IMR-90 (cell line): ENCODE results near the gene LAP3. TPM values are rescaled to one million over a fixed set of nuclear protein-coding genes. Genes with fewer than 3 reads are reported as not detected.

Source experiments
- ATAC-seq: fragments of 200-7000 bp; cut with Tn5 transposase; 2 replicates; pipeline ENCODE4 v1.9.1; 2020; ENCODE audit warnings: low read depth, mild to moderate bottlenecking, moderate library complexity
- BruUV-seq: library from RNA; stranded (reverse); fragments of 400-500 nt; replicated peaks from 2 replicates; lab custom pipeline; 2021; lab: Mats Ljungman, UMichigan
- CTCF ChIA-PET: fragments of 300-600 bp; formaldehyde crosslinking; extraction: SDS; loops from one replicate; lab custom pipeline; 2021; ENCODE audit warnings: antibody characterized with exemption; lab: Yijun Ruan, JAX
- POLR2A ChIA-PET: fragments of 300-600 bp; sonication (Branson Sonifier 250); formaldehyde crosslinking; loops from one replicate; lab custom pipeline; 2022; ENCODE audit warnings: antibody characterized with exemption; ENCODE audit not compliant: unreplicated experiment; lab: Charles Lee
- DNase-seq: peaks from one replicate; pipeline ENCODE4 v3.0.0; 2013
- H2AFZ ChIP-seq: replicated peaks from 2 replicates; pipeline ENCODE3; 2013; ENCODE audit warnings: low read length, mild to moderate bottlenecking; ENCODE audit not compliant: poor library complexity
- H2AK5ac ChIP-seq: 2 replicates; pipeline ENCODE4 v1.6.1; 2013; ENCODE audit warnings: low read depth, low read length, inconsistent platforms
- H2AK9ac ChIP-seq: replicated peaks from 2 replicates; pipeline ENCODE3; 2013; ENCODE audit warnings: mild to moderate bottlenecking, low read depth, low read length, moderate library complexity; ENCODE audit not compliant: poor library complexity
- H2BK120ac ChIP-seq: 2 replicates; pipeline ENCODE4 v1.6.1; 2013; ENCODE audit warnings: low read depth, low read length, inconsistent platforms
- H2BK15ac ChIP-seq: 3 replicates; pipeline ENCODE4 v1.6.1; 2013; ENCODE audit warnings: low read depth, low read length, inconsistent platforms
- H2BK20ac ChIP-seq: 2 replicates; pipeline ENCODE4 v1.6.1; 2013; ENCODE audit warnings: low read depth, mild to moderate bottlenecking, inconsistent platforms, low read length, moderate library complexity
- H2BK5ac ChIP-seq: 2 replicates; pipeline ENCODE4 v1.6.1; 2013; ENCODE audit warnings: mild to moderate bottlenecking, low read depth, low read length, inconsistent platforms; ENCODE audit not compliant: poor library complexity, severe bottlenecking
- H3K14ac ChIP-seq: replicated peaks from 2 replicates; pipeline ENCODE4 v1.6.1; 2013; ENCODE audit warnings: low read depth, low read length, inconsistent platforms
- H3K18ac ChIP-seq: 2 replicates; pipeline ENCODE4 v1.6.1; 2013; ENCODE audit warnings: low read depth, low read length, control low read depth
- H3K23ac ChIP-seq: 2 replicates; pipeline ENCODE4 v1.6.1; 2013; ENCODE audit warnings: low read depth, low read length, inconsistent platforms
- H3K27ac ChIP-seq: 2 replicates; pipeline ENCODE4 v1.5.1; 2013; ENCODE audit warnings: mild to moderate bottlenecking, control low read depth, low read length; ENCODE audit not compliant: insufficient read depth
- H3K27me3 ChIP-seq: 2 replicates; pipeline ENCODE4 v1.6.1; 2013; ENCODE audit warnings: low read length; ENCODE audit not compliant: control insufficient read depth, insufficient read depth
- H3K36me3 ChIP-seq: 2 replicates; pipeline ENCODE4 v1.6.1; 2013; ENCODE audit warnings: low read length, mixed read lengths; ENCODE audit not compliant: control insufficient read depth, insufficient read depth
- H3K4ac ChIP-seq: 2 replicates; pipeline ENCODE4 v1.6.1; 2013; ENCODE audit warnings: low read depth, low read length, inconsistent platforms
- H3K4me1 ChIP-seq: 2 replicates; pipeline ENCODE4 v1.6.1; 2013; ENCODE audit warnings: low read length, mixed read lengths; ENCODE audit not compliant: control insufficient read depth, insufficient read depth
- H3K4me2 ChIP-seq: 2 replicates; pipeline ENCODE4 v1.6.1; 2013; ENCODE audit warnings: low read depth, mild to moderate bottlenecking, control low read depth, low read length, moderate library complexity
- H3K4me3 ChIP-seq: 2 replicates; pipeline ENCODE4 v1.5.1; 2013; ENCODE audit warnings: low read depth, mild to moderate bottlenecking, control low read depth, low read length, moderate library complexity; ENCODE audit not compliant: insufficient read depth
- H3K56ac ChIP-seq: 2 replicates; pipeline ENCODE4 v1.6.1; 2013; ENCODE audit warnings: low read length, inconsistent platforms; ENCODE audit not compliant: insufficient read depth; ENCODE audit errors: extremely low read depth
- H3K79me1 ChIP-seq, 2 experiments: 2 replicates each; pipeline ENCODE4 v1.6.1; 2013; ENCODE audit warnings: low read length in 2 of 2, inconsistent platforms in 1 of 2, low read depth in 1 of 2
- H3K9ac ChIP-seq: 2 replicates; pipeline ENCODE4 v1.6.1; 2013; ENCODE audit warnings: low read depth, low read length, control low read depth
- H3K9me1 ChIP-seq: 2 replicates; pipeline ENCODE4 v1.6.1; 2013; ENCODE audit warnings: low read length, inconsistent platforms; ENCODE audit not compliant: insufficient read depth
- H3K9me3 ChIP-seq: 2 replicates; pipeline ENCODE4 v1.6.1; 2013; ENCODE audit warnings: low read length; ENCODE audit not compliant: control insufficient read depth, insufficient read depth
- H4K20me1 ChIP-seq: 2 replicates; pipeline ENCODE4 v1.6.1; 2013; ENCODE audit warnings: low read length, inconsistent platforms; ENCODE audit not compliant: insufficient read depth
- H4K5ac ChIP-seq: 2 replicates; pipeline ENCODE4 v1.6.1; 2013; ENCODE audit warnings: mild to moderate bottlenecking, low read depth, low read length, control low read depth
- H4K8ac ChIP-seq, 2 experiments: 2 replicates each; pipeline ENCODE4 v1.6.1; 2013; ENCODE audit warnings: low read depth in 2 of 2, low read length in 2 of 2, control low read depth in 1 of 2, inconsistent platforms in 1 of 2
- H4K91ac ChIP-seq: 2 replicates; pipeline ENCODE4 v1.6.1; 2013; ENCODE audit warnings: low read depth, low read length, inconsistent platforms; ENCODE audit not compliant: insufficient read depth
- BHLHE40 ChIP-seq: fragments of 150-350 bp; IDR thresholded peaks from 2 replicates; pipeline ENCODE4 v1.6.1; 2016; ENCODE audit warnings: mild to moderate bottlenecking, low read depth, low read length
- CEBPB ChIP-seq: IDR thresholded peaks from 2 replicates; pipeline ENCODE4 v1.6.1; 2012; ENCODE audit warnings: low read depth, low read length, improper control_type of control experiment
- CHD1 ChIP-seq: IDR thresholded peaks from 2 replicates; pipeline ENCODE4 v1.6.1; 2012; ENCODE audit warnings: low read depth, low read length, improper control_type of control experiment
- FOS ChIP-seq: fragments of 150-350 bp; IDR thresholded peaks from 2 replicates; pipeline ENCODE4 v1.6.1; 2016; ENCODE audit warnings: low read depth, low read length
- MAFK ChIP-seq: IDR thresholded peaks from 2 replicates; pipeline ENCODE4 v1.6.1; 2012; ENCODE audit warnings: low read depth, low read length, improper control_type of control experiment
- MXI1 ChIP-seq: IDR thresholded peaks from 2 replicates; pipeline ENCODE4 v1.6.1; 2012; ENCODE audit warnings: low read depth, mild to moderate bottlenecking, low read length, moderate library complexity, borderline replicate concordance
- NFE2L2 ChIP-seq: fragments of 150-350 bp; IDR thresholded peaks from 2 replicates; pipeline ENCODE4 v1.6.1; 2016; ENCODE audit warnings: low read depth, mild to moderate bottlenecking, low read length
- POLR2A ChIP-seq: IDR thresholded peaks from 2 replicates; pipeline ENCODE4 v1.6.1; 2012; ENCODE audit warnings: mild to moderate bottlenecking, low read depth, low read length
- RFX5 ChIP-seq: IDR thresholded peaks from 2 replicates; pipeline ENCODE4 v1.8.0; 2012; ENCODE audit warnings: low read depth, mild to moderate bottlenecking, low read length, moderate library complexity
- WGBS, 2 experiments: methylation state at CpG; one replicate each; pipeline versions ENCODE4 v1.1.5 to v1.1.7; 2013; ENCODE audit warnings: missing lambda C conversion rate in 2 of 2; ENCODE audit not compliant: insufficient read length in 1 of 2; ENCODE audit errors: extremely low coverage in 2 of 2; 5-methylcytosine and 5-hydroxymethylcytosine counted together
- dilution Hi-C: fragments of 300-500 bp; cut with HindIII; formaldehyde crosslinking; loops from one replicate; pipeline ENCODE4 v1.14.3; 2018; ENCODE audit warnings: low sequenced_read_pairs; ENCODE audit not compliant: unreplicated experiment
- in situ Hi-C: fragments of 300-500 bp; cut with MboI; formaldehyde crosslinking; loops from 3 replicates; pipeline ENCODE4 v1.14.3; 2019; ENCODE audit warnings: low sequenced_read_pairs, inconsistent platforms, mixed read lengths
- intact Hi-C: fragments of 100-400 bp; cut with micrococcal nuclease; formaldehyde crosslinking; loops from 2 replicates; pipeline ENCODE4 v1.10.0; 2022
- polyA plus RNA-seq, 3 experiments: library from polyadenylated mRNA; depleted of rRNA; stranded (reverse); fragments of >200 nt; gene quantifications; 2 replicates each; pipeline ENCODE4 v1.2.3, GENCODE V29; 2012; ENCODE audit warnings: low replicate concordance in 1 of 3
- total RNA-seq: library from RNA; depleted of rRNA; stranded (reverse); fragments of >200 nt; gene quantifications from 2 replicates; pipeline ENCODE4 v1.2.3, GENCODE V29; 2012
- TF ChIP-seq, protein P1 (sequence below): fragments of 150-350 bp; IDR thresholded peaks from 2 replicates; pipeline ENCODE4 v1.6.1; 2016; ENCODE audit warnings: low read depth, mild to moderate bottlenecking, low read length, moderate library complexity, borderline replicate concordance

LAP3 gene
- total and polyA plus RNA-seq, 2 of the 4 experiments (the other 2 are of a cell fraction) = 57.9 to 91.6 TPM

GRCh38 chr4:17647927-17648326 is 70.9 kb downstream of the LAP3 start:
- H3K4me1 ChIP-seq = no peaks in the 10 kb centered on the region
- intact Hi-C loops = no loop called here
- H2AFZ ChIP-seq = no peak overlapping the region
- ATAC-seq = no peak
- no peak for DNase-seq
- no peak overlapping the region for H3K27ac ChIP-seq
- no peak overlapping the region for H2BK20ac ChIP-seq
- H3K9me1 ChIP-seq = no peaks in the 10 kb centered on the region
- dilution Hi-C loops = no loop called here
- in situ Hi-C loops = loop anchor here (25.0 kb wide), 1 partner anchor 939 kb away; no protein-coding TSS in a partner anchor
- H3K27me3 ChIP-seq = peaks cover 2% of the 10 kb centered on the region; the same call in 1 of the 2 replicates
- POLR2A ChIA-PET = no interaction called here
- no peak overlapping the region for H3K14ac ChIP-seq
- H2BK120ac ChIP-seq = no peak overlapping the region
- no peaks in the 10 kb centered on the region for H4K20me1 ChIP-seq
- no peak overlapping the region for H3K56ac ChIP-seq
- no peak overlapping the region for H3K4ac ChIP-seq
- H3K9me3 ChIP-seq = peaks cover 6% of the 10 kb centered on the region; the same call in 1 of the 2 replicates
- H3K18ac ChIP-seq = no peak overlapping the region
- no peak overlapping the region for H2BK5ac ChIP-seq
- H3K4me3 ChIP-seq = no peak overlapping the region
- H2BK15ac ChIP-seq = no peak overlapping the region
- H3K36me3 ChIP-seq = no peaks in the 10 kb centered on the region
- no peak overlapping the region for H4K91ac ChIP-seq
- H4K5ac ChIP-seq = no peak overlapping the region
- no peak overlapping the region for H4K8ac ChIP-seq
- no TSS peak for BruUV-seq
- no peak overlapping the region for H3K4me2 ChIP-seq
- H2AK5ac ChIP-seq = no peak overlapping the region
- H3K79me1 ChIP-seq = no peaks in the 10 kb centered on the region
- WGBS, 2 experiments = 85% methylated on average over 2 of the region's 5 CpGs; no CpG with 5 or more reads in 1 of the 2 experiments
- CTCF ChIA-PET = no interaction called here
- H3K9ac ChIP-seq = no peak overlapping the region
- no peak for TF ChIP-seq NFE2L2
- no peak for TF ChIP-seq BHLHE40
- TF ChIP-seq CHD1 = no peak
- TF ChIP-seq MXI1 = no peak
- no peak for TF ChIP-seq FOS
- no peak for TF ChIP-seq RFX5
- TF ChIP-seq, protein P1, sequence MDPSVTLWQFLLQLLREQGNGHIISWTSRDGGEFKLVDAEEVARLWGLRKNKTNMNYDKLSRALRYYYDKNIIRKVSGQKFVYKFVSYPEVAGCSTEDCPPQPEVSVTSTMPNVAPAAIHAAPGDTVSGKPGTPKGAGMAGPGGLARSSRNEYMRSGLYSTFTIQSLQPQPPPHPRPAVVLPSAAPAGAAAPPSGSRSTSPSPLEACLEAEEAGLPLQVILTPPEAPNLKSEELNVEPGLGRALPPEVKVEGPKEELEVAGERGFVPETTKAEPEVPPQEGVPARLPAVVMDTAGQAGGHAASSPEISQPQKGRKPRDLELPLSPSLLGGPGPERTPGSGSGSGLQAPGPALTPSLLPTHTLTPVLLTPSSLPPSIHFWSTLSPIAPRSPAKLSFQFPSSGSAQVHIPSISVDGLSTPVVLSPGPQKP = no peak
- TF ChIP-seq POLR2A = no peak
- no peak for TF ChIP-seq MAFK
- TF ChIP-seq CEBPB = no peak
- H2AK9ac ChIP-seq = no peak overlapping the region
- H3K23ac ChIP-seq = no peak overlapping the region
